ENCODE measurements around the gene LDAH.
"Not testable (repeated sequence)": the region's sequence is repeated elsewhere in the genome, so short reads cannot be mapped to it uniquely, and the experiment has no call there.

The LDAH gene

GRCh38 chr2:20723543-20723942 is 99.4 kb downstream of the LDAH start:
- no peak for DNase-seq (ENCODE audit: low spot score)

GRCh38 chr2:20722592-20723240 is 100.2 kb downstream of the LDAH start:
- no peak for DNase-seq (ENCODE audit: low spot score)

GRCh38 chr2:20717641-20718040 is 105.3 kb downstream of the LDAH start:
- DNase-seq (ENCODE audit: low spot score), result no peak

- DNase-seq (ENCODE audit: low spot score), result not testable (repeated sequence)
Measured at GRCh38 chr2:20716164-20716563, 106.7 kb downstream of the LDAH start.

GRCh38 chr2:20714412-20714811 is 108.5 kb downstream of the LDAH start:
- DNase-seq (ENCODE audit: low spot score), result not testable (repeated sequence)

GRCh38 chr2:20713585-20713984 is 109.3 kb downstream of the LDAH start:
- not testable (repeated sequence) for DNase-seq (ENCODE audit: low spot score)

GRCh38 chr2:20711641-20712040 is 111.3 kb downstream of the LDAH start:
- DNase-seq (ENCODE audit: low spot score), result not testable (repeated sequence)

- DNase-seq (ENCODE audit: low spot score), result no peak
Measured at GRCh38 chr2:20707601-20708000, 115.3 kb downstream of the LDAH start.

GRCh38 chr2:20706786-20707185 is 116.1 kb downstream of the LDAH start:
- DNase-seq (ENCODE audit: low spot score), result no peak

- DNase-seq (ENCODE audit: low spot score), result no peak
Measured at GRCh38 chr2:20706217-20706616, 116.7 kb downstream of the LDAH start.

GRCh38 chr2:20704886-20705285 is 118.0 kb downstream of the LDAH start:
- no peak for DNase-seq (ENCODE audit: low spot score)

GRCh38 chr2:20702563-20702962 is 120.3 kb downstream of the LDAH start:
- peak; percentile 60 for DNase-seq (ENCODE audit: low spot score)

GRCh38 chr2:20698916-20699613 is 123.8 kb downstream of the LDAH start:
- no peak for DNase-seq (ENCODE audit: low spot score)

GRCh38 chr2:20697322-20697934 is 125.5 kb downstream of the LDAH start:
- no peak for DNase-seq (ENCODE audit: low spot score)

- DNase-seq (ENCODE audit: low spot score), result no peak
Measured at GRCh38 chr2:20696366-20696765, 126.5 kb downstream of the LDAH start.

GRCh38 chr2:20693317-20693716 is 129.6 kb downstream of the LDAH start:
- DNase-seq (ENCODE audit: low spot score), result no peak

GRCh38 chr2:20692081-20692480 is 130.8 kb downstream of the LDAH start:
- no peak for DNase-seq (ENCODE audit: low spot score)

- no peak for DNase-seq (ENCODE audit: low spot score)
Measured at GRCh38 chr2:20691076-20691734, 131.7 kb downstream of the LDAH start.

GRCh38 chr2:20689428-20690264 is 133.3 kb downstream of the LDAH start:
- DNase-seq (ENCODE audit: low spot score), result no peak

GRCh38 chr2:20687260-20687832 is 135.6 kb downstream of the LDAH start:
- DNase-seq (ENCODE audit: low spot score), result no peak

- DNase-seq (ENCODE audit: low spot score), result no peak
Measured at GRCh38 chr2:20684581-20685063, 138.3 kb downstream of the LDAH start.

All from AG08396 (cell line).